ENCODE measurements around the gene RHEX.
A peak's percentile ranks its signal among the peaks of the same experiment; 100 is the strongest.

The RHEX gene, protein sequence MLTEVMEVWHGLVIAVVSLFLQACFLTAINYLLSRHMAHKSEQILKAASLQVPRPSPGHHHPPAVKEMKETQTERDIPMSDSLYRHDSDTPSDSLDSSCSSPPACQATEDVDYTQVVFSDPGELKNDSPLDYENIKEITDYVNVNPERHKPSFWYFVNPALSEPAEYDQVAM

DNA sequence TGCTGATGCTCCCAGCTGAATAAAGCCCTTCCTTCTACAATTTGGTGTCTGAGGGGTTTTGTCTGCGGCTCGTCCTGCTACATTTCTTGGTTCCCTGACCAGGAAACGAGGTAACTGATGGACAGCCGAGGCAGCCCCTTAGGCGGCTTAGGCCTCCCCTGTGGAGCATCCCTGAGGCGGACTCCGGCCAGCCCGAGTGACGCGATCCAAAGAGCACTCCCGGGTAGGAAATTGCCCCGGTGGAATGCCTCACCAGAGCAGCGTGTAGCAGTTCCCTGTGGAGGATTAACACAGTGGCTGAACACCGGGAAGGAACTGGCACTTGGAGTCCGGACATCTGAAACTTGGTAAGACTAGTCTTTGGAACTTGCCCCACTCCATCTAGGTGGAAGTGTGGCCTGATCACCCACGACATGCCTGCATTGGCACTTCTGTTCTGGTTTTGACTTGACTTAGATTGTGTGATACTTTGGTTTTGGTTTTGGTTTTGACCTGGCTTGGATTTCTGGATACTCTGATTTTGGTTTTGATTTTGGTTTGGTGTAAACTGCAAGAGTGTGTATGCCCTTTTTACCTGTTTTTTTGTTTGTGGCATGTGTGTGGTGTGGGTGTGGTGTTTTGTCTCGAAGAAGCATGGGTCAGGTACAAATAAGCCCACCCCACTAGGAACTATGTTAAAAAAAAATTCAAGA is at the start of gene RHEX:
TSS of gene RHEX (plus strand) at position 255 of the 692 bp plus-strand sequence. CDS start 44,656 bp downstream, outside the sequence.
- peak; percentile 78 for DNase-seq

DNA sequence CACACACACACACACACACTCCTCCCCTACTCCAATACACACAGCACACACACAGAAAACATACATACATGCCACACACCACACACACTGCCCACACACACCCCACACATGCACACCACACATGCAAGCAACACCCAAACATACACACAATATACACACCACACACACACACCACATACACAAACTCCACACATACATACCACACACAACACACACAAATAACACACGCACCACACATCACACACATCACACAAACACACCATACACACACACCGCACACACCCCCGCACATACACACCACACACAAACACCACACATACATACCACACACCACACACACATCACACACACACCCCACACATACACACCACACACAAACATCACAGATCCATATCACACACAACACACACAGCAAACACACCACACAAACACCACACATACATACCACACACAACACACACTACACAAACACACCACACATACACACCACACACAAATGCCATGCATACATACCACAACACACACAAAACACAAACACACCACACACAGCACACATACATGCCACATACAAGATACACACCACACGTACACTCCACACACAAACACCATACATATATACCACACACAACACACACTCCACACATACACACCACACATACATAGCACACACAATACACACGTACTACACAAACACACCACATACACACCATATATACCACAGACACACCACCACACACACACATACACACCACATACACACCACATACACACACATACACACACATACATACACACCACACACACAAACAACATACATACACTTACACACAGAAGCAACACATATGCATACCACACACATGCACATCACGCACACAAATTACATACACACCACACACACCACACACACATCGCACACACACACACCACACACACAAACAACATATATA is 48.8 kb upstream of the RHEX start:
- DNase-seq: no peak

DNA sequence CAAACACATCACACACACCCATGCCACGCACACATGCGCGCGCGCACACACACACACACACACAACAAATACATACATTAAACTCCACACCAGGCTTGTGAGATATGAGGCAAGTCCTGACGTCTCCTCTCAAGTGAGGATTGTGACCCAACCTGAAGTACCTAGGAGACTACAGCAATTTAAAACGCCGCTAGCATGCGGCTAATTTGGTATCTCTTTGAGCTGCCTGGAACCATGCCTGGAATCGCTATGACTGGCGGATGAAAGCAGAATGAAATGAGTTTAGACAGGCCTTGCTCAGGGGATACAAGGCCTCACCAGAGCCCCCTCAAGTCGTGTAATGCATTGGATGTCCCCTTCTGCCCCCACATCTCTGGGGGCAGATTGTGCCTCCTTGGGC is 48.1 kb upstream of the RHEX start:
- DNase-seq: no peak

DNA sequence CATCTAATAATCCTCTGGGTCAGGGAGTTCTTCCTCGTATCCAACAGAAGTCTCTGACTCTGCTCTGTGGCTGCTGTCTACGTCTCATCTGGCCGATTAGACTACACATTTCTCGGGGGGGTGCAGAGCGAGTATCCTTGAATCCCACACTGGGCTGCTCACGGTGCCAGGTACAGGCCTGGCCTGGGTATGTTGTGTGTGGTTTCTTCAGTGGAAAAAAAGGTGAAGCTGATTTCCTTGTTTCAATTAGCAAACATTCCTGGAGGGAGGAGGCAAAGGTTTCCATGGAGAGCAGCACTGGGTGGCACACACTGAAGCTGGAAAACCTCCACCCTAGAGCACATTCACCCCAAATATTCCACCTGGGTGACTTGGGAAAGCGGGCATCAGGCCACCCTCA is 47.7 kb upstream of the RHEX start:
- no peak for DNase-seq

DNA sequence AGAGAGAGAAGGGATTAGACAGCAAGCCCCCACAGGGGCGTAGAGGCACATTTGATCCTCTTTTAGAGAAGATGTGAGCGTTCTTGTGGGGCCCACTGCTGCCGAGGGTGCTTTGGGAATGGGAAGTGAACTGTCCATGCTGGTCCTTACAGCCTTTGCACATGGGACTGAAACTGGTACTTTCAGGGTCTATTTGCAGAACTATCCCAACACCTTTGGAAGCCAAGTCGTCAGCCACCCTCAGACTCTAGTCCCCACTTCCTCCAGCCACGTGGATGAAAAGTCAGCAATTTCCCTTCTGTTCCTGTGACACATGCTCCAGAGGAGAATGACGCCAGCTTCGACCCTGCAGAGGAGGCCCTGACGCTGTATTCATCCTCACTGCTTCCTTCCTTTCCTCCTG is 47.2 kb upstream of the RHEX start:
- peak; percentile 93 for DNase-seq

DNA sequence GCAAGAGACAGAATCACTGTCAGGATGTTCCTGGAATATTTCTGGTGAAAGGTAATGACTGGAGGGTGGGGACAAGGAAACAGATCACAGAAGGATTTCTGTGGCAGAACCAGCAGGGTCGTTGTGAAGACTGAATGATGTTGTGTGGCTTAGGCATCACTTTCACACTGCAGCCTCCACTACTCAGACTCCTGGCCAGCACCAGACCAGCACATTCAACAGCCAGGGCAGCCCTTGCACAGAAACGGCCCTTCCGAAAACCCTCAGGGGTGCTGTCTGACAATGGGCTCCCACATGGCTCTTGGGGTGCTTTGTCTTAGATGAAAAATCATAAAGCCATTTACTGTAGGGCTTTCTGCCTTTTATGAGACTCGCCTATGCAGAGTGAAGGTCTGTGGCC is 46.0 kb upstream of the RHEX start:
- no peak for DNase-seq

DNA sequence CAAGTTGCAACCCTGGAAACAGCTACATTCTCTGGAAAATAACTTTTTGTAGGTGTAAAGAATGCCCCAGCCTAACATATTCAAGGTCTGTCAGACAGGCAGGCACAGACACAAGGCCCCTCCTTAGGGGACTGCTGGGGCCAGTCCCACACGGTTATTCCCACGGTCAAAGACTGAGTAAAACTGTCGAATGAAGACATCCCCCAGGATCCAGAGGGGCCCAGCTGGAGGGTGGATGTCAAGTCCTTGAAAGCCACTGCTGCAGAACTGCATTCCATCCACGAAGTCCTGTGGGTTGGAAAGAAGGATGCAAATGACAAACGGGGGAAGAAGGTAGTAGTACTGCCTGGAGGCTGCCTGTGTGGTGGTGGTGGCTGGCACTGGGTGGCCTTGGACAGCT is 42.9 kb upstream of the RHEX start:
- no peak for DNase-seq

DNA sequence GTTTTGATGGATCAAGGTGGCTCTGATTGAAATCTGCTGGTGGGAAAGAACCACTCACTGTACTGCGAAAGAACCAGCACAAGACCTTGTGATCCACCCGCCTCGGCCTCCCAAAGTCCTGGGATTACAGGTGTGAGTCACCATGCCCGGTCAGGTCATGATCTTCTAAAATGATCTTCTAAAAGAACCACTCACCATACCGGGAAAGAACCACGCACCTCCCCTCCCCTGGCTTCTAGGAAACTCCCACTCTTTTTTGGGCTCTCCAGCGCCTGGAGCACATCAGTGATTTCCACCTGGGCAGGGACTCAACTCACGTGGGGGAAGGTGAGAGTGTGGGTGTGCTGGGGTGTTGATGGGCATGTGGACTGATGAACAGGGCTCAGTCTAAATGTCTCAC is 41.9 kb upstream of the RHEX start:
- DNase-seq: no peak

DNA sequence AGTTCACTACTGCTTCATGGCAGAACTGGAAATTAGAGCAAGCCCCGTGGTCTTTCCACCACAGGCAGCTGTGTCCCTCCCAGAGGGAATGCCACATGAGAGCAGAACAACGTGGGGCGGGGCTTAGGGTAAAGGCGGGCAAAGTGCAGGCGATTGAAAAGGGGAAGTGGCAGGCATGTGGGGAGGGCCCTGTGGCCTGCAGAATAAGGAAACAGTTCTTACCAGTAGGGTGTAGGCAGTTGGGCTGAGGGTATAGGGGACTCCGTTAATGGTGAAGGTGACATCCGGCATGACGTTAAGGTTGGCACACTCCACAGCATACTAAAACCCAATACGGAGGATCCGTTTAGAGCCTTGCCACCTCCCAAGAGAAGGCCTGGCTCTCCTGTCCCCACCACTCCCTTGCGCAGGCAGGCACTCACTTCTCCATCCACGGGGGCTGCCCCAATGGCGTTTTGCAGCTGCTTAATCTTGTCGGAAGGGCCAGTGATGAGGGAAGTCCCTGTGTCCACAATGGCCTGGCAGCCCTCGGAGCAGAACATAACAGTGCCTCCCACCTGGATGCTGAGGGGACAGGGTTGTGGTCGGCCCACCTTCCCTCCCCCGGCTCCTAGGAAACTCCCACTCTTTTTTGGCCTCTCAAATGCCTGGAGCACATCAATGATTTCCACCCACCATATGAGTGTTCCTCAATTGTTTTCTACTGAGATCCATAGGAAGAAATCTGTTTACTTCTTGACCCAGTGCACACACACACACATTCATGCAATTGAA is 40.7 kb upstream of the RHEX start:
- peak; percentile 96 for DNase-seq

DNA sequence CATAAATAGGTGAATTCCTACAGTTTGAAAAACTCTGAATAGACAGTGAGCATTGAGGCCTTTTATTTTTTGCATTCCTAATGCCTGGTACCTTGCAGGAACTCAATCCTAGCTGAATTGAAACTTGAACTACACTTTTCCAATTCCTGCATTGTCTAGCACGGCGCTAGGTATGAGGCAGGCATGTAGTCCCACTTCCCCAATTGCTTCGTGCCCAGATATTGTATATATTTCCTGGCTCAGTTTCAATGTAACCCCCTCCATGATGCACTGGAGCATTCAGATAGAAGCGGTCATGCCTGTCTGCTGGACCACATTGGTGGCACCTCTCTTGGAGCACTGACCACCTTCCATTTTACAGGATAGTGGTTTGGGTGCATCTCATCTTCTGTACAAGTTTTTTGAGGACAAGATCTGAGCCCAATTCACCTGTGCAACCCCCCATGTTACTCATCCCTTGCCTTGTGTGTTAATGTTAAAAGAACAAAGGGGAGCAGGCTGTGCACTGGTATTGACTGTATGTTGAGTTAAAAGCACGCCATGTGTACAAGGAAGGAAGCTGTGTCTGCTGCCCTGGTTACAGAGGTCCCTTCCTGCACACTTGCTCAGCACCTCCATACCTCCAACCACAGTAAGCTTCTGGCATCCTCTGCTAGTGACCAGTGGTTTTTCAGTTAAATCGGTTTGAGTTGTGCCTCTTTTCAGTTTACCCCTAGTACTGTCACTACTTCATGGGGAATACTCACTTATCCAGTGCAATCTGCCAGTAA is 39.8 kb upstream of the RHEX start:
- DNase-seq: no peak

DNA sequence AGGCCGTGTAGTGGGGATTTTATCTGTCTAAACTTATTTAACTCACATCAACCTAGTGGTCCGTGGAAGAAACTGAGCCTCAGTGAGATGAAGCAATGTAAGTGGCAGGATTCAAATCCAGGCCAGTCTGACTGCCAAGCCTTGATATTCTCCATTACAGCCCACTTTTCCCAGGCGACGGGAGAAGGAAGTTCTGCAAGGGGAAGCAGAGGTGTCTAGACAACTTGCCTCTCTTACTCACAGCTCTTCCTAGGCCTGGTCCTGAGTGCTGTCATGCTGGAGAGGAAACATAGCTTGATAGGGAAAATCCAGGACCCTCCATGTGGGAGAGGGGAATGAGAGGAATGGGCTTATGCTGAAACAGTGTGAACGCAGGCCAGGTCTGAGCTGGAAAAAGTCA is 38.4 kb upstream of the RHEX start:
- DNase-seq: peak; percentile 57

DNA sequence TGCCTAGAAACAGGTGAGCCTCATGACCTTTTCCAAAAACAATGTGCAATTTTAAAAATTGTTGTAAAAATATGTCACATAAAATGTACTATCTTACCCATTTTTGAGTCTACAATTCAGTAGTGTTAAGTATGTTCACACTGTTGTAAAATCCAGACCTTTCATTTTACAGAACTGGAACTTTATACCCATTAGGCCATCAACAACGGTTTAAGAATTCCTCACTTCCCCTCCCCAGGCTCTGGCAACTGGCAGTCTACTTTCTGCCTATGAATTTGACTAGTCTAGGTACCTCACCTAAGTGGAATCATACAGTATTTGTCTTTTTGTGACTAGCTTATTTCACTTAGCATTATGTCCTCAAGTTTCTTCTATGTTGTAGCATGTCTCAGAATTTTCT is 37.9 kb upstream of the RHEX start:
- peak; percentile 57 for DNase-seq

DNA sequence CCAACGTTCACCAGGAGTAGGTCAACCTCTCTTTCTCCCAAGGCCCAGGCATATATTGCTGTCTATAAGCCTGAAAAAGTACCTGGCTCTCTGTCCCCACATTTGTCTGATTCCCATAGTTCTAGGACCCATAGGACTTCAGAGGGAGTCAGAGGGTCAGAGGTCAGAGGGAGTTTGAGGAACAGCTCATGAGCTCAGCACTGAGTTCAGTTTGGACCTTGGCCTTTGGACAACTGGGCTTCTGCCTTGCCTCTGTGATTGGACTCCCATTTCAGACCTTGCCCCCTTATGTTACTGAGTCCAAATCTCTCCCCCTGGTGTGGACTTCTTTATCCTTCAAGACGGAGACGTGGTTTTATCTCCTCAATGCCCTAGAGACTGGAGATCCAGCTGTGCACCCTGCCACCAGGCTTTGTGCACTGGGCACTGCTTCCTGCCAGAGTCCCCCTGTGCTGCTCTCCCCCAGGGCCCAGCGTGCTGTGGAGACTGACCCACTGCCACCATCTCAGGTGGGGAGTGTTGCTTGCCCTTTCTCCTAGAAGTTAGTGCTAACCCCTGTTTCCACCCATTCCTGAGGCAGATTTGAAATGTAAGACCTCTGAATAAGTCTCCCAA is 32.5 kb upstream of the RHEX start:
- no peak for DNase-seq

DNA sequence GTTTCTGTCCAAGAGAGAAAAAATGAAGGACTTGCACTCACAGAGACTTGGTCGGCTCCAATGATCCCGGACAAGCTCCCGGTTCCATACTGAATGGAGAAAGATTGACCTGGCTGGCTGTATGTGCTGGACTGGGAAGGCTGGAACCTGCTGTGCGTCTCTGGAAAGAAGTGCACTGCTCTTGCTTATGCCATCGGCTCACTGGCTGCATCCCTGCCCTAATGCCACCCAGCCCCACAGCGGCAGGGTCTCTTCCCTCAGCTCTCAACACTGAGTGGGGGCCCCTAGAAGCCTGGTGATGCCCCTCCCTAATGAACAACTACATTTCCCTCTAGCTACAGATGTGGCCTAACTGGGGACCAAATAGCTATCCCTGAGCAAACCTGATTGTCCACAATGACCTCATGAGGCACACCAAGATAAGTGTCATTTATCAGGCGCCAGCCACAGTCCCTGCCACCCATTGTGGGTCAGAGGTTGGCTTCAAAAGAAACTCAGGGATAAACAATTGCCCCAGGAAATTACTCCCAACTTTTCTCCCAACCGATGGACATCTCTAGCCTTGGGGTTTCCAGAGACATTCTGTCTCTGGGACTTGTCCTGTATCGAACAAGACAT is 31.9 kb upstream of the RHEX start:
- DNase-seq: no peak

DNA sequence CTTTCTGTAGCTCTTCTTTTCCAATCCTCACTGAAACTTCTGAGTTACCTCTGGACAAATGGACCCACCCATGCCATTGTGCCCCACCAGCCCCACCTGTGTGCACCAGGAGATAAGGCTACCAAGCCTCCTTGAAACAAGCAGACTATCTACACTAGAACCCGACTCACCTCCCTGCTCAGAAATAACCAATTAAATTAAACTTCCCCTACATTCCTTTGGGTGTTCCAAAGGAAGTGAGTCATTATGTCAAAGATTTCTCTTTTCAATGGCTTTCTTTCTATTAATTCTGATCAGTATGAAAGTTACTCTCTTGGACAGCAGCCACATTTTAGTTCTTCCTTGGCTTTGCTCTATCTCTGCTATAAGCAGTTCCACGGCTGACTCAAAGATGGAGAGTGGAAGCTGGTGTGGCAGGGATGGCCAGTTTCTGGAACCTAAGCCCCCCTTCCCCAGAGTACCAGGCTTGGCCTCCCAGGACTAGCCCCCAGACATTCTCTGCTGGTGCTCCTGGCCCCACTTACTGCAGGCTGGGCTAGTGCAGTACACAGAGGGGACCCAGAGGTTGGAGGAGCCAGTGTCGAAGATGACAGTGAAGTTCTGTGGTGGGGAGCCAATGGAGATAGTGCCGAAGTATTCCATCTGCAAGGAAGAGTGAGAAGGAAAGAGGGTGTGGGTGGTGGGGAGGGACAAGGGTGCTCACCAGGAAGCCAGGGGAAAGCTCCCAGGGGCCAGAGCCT is 31.2 kb upstream of the RHEX start:
- DNase-seq: no peak

DNA sequence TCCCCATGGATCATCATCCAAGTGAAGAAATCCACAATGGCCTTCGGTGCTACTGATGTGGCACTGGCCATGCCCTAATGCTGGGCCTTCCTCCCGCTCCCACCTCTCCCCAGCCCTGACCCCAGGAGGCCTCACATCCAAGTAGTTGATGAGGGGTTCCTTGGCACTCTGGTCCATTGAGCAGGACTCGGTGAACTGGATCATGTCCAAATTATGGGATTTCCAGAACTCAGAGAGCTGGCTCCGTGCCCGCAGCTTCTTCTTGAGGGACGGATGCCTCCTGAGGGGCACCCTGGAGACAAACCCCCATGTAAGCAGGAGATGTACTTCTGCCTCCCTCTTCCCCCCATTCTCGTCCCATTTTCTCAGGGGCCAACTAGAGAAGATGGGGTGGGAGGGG is 30.2 kb upstream of the RHEX start:
- no peak for DNase-seq

DNA sequence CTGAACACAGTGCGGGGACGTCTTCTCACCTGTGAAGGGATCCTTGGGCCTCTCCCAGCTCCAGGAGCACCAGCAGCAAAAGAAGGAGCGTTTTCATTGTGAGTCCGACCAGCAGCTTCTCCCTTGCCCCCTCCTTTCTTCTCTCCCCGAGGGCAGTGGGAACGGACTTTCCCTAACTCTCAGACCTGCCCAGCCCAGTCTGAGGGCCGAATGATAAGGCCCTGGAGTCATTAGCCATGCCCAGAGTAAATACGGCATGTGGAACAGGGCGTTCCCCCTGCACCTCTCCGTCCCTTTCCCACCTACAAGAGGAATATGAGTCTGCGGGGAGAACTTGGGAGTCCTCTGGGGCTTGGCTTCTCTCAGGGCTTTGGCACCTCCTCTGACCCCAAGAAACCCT is 29.3 kb upstream of the RHEX start, which contains the start of gene CTSE:
TSS of gene CTSE (minus strand) at position 201 of the 400 bp plus-strand sequence. CDS start at position 97, 104 bp downstream.
- DNase-seq: no peak

DNA sequence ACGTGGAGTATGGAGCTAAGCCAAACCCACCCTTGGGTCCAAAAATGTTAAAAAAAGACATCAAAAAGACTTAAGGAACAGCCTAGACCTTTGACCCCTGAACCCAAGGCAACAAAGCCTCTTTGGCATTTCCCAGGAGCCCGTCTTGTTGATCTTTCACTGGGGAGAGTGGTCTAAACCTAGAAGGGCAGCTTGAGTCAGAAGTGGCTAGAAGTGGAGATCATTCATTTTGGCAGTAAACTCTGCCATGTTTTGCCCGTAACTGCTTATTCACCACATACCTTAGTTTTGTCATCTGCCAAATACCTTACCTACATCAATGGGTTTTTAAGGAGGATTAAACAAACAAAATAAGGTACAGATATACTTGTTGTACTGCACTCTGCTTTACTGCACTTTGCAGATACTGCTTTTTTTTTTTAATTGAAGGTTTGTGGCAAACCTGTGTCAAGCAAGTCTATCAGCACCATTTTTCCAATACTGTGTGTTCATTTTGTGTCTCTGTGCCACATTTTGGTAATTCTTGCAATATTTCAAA is 27.6 kb upstream of the RHEX start:
- no peak for DNase-seq

DNA sequence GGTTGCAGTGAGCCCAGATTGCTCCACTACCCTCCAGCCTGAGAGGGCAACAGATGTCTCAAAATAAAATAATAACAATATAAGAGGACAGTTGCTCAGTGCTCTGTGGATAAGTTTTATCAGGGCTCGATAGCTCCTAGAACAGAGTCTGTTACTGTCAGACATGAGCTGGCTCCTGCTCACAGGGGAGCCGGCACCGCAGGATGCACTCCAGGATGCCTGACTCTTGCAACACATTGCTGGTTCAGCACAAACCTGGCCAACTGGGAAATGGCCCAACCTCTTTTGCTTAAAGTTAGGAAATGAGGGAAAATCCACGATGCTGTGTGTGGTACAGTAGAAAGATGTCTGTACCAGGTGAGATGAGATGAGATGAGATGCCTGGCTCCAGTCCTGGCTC is 23.5 kb upstream of the RHEX start:
- DNase-seq: no peak

DNA sequence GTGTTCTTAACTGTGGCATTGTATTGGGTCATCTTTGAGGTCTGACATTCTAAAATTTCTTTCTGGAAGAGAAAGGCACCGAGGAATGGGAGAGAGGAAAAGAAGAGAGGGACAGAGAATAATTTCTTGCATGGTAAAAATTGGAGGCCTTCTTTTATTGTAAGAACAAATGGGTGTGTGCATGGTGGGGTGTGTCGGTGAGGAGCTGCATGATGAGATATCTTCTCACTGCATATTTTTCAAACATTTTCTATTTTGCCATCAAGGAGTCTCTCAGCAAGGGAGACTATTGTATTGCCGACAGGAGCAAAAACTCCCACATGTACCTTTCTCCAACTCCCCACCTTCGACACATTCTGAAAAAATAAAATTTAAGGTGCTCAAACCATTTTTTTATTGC is 22.8 kb upstream of the RHEX start:
- DNase-seq: no peak
